HTERT RPE-1 (cell line): ENCODE results near the gene EDA.
"Not testable (repeated sequence)": the region's sequence is repeated elsewhere in the genome, so short reads cannot be mapped to it uniquely, and the experiment has no call there.

ENCODE experiments used
- in situ Hi-C: fragments of 300-500 bp; cut with MboI; formaldehyde crosslinking; loops from 4 replicates; pipeline ENCODE4 v1.14.3; 2020; ENCODE audit warnings: low sequenced_read_pairs

EDA gene

GRCh38 chrX:69948276-69948797 is 332.4 kb downstream of the EDA start:
- in situ Hi-C loops = no loop called here

GRCh38 chrX:69951753-69952152 is 335.8 kb downstream of the EDA start:
- in situ Hi-C loops = no loop called here

GRCh38 chrX:69959712-69960111 is 343.8 kb downstream of the EDA start:
- in situ Hi-C loops = no loop called here

GRCh38 chrX:69961365-69962072 is 345.6 kb downstream of the EDA start:
- in situ Hi-C loops = no loop called here

GRCh38 chrX:69968950-69969349 is 353.0 kb downstream of the EDA start:
- in situ Hi-C loops = no loop called here

GRCh38 chrX:69969460-69969859 is 353.5 kb downstream of the EDA start:
- in situ Hi-C loops = no loop called here

GRCh38 chrX:69987691-69988090 is 371.8 kb downstream of the EDA start:
- in situ Hi-C loops = no loop called here

GRCh38 chrX:69988955-69989394 is 373.1 kb downstream of the EDA start:
- in situ Hi-C loops = no loop called here

GRCh38 chrX:69991685-69992084 is 375.8 kb downstream of the EDA start:
- in situ Hi-C loops = no loop called here

GRCh38 chrX:69993494-69993893 is 377.6 kb downstream of the EDA start:
- in situ Hi-C loops = no loop called here

- in situ Hi-C loops = no loop called here
Observed at GRCh38 chrX:69995362-69996112, 379.6 kb downstream of the EDA start.

- in situ Hi-C loops = no loop called here
Observed at GRCh38 chrX:69996113-69996468, 380.2 kb downstream of the EDA start.

- in situ Hi-C loops = not testable (repeated sequence)
Observed at GRCh38 chrX:69998299-69998698, 382.4 kb downstream of the EDA start.

GRCh38 chrX:70001269-70001668 is 385.4 kb downstream of the EDA start:
- in situ Hi-C loops = no loop called here

GRCh38 chrX:70001708-70002341 is 385.9 kb downstream of the EDA start:
- in situ Hi-C loops = no loop called here

GRCh38 chrX:70007946-70008345 is 392.0 kb downstream of the EDA start:
- in situ Hi-C loops = no loop called here

- in situ Hi-C loops = no loop called here
Observed at GRCh38 chrX:70009049-70009448, 393.1 kb downstream of the EDA start.

- in situ Hi-C loops = no loop called here
Observed at GRCh38 chrX:70009970-70010369, 394.1 kb downstream of the EDA start.

- in situ Hi-C loops = no loop called here
Observed at GRCh38 chrX:70012756-70013155, 396.8 kb downstream of the EDA start.

- in situ Hi-C loops = no loop called here
Observed at GRCh38 chrX:70013466-70014381, 397.8 kb downstream of the EDA start.

- in situ Hi-C loops = no loop called here
Observed at GRCh38 chrX:70016513-70016912, 400.6 kb downstream of the EDA start.
